ENCODE measurements around the gene SYNE2. TPM values are rescaled to one million over a fixed set of nuclear protein-coding genes. Genes with fewer than 3 reads are reported as not detected.

Gene SYNE2
- total and polyA plus RNA-seq, 4 donors = 26.9 to 208 (median 67.9) TPM

GRCh38 chr14:64221391-64222003 lies 368.7 kb downstream of the SYNE2 start:
- DNase-seq (no peak), ATAC-seq (ENCODE audit: insufficient read depth, low FRiP score) (no peak)
- WGBS, 2 donors = 60 to 68% methylated on average over 14 of the region's 14 CpGs
- Histone ChIP-seq H3K36me3 (ENCODE audit: control insufficient read depth in 4 of 4, insufficient read depth in 4 of 4, low read length in 4 of 4) (peaks cover 27 to 57% (median 38%) of the 10 kb centered on the region in 4 donors), H3K4me1 (ENCODE audit: control insufficient read depth in 5 of 5, insufficient read depth in 5 of 5, low read length in 5 of 5) (peaks cover 0 to 12% (median 8%) of the 10 kb centered on the region in 5 donors), H3K27me3 (ENCODE audit: control insufficient read depth in 3 of 3, insufficient read depth in 3 of 3, low read length in 2 of 3) (no peaks in the 10 kb centered on the region), H3K27ac (ENCODE audit: low read depth in 1 of 2, low read length in 1 of 2) (peak overlapping the region in 1 of 2 donors; percentile 70), H3K4me3 (no peak overlapping the region), H3K9me3 (ENCODE audit: control insufficient read depth in 4 of 4, insufficient read depth in 3 of 4, low read length in 3 of 4) (no peaks in the 10 kb centered on the region), H3K9ac (ENCODE audit: insufficient read depth in 1 of 2, low read length in 2 of 2) (no peak overlapping the region)
- TF ChIP-seq CTCF (IDR thresholded peaks at IDR 0.05; ENCODE audit: control extremely low read depth, extremely low read depth) = no peak

GRCh38 chr14:64225151-64225757 lies 372.4 kb downstream of the SYNE2 start:
- no peak overlapping the region for H3K27ac ChIP-seq (ENCODE audit: low read depth in 1 of 2, low read length in 1 of 2)
- WGBS, 2 donors = 85 to 86% methylated on average over 10 of the region's 10 CpGs
- H3K27me3 ChIP-seq (ENCODE audit: control insufficient read depth in 3 of 3, insufficient read depth in 3 of 3, low read length in 2 of 3) = no peaks in the 10 kb centered on the region
- H3K4me1 ChIP-seq (ENCODE audit: control insufficient read depth in 5 of 5, insufficient read depth in 5 of 5, low read length in 5 of 5) = peaks cover 0 to 3% (median 0%) of the 10 kb centered on the region in 5 donors
- DNase-seq = no peak
- no peak overlapping the region for H3K4me3 ChIP-seq
- no peak for TF ChIP-seq CTCF (IDR thresholded peaks at IDR 0.05; ENCODE audit: control extremely low read depth, extremely low read depth)
- no peak overlapping the region for H3K9ac ChIP-seq (ENCODE audit: insufficient read depth in 1 of 2, low read length in 2 of 2)
- no peak for ATAC-seq (ENCODE audit: insufficient read depth, low FRiP score)
- peaks cover 22 to 48% (median 45%) of the 10 kb centered on the region in 4 donors for H3K36me3 ChIP-seq (ENCODE audit: control insufficient read depth in 4 of 4, insufficient read depth in 4 of 4, low read length in 4 of 4)
- no peaks in the 10 kb centered on the region for H3K9me3 ChIP-seq (ENCODE audit: control insufficient read depth in 4 of 4, insufficient read depth in 3 of 4, low read length in 3 of 4)

GRCh38 chr14:64227856-64228255 lies 375.1 kb downstream of the SYNE2 start:
- DNase-seq (no peak), ATAC-seq (ENCODE audit: insufficient read depth, low FRiP score) (no peak)
- H3K27ac ChIP-seq (ENCODE audit: low read depth in 1 of 2, low read length in 1 of 2) = no peak overlapping the region
- peaks cover 10 to 46% (median 35%) of the 10 kb centered on the region in 4 donors for H3K36me3 ChIP-seq (ENCODE audit: control insufficient read depth in 4 of 4, insufficient read depth in 4 of 4, low read length in 4 of 4)
- no peak overlapping the region for H3K4me3 ChIP-seq
- H3K4me1 ChIP-seq (ENCODE audit: control insufficient read depth in 5 of 5, insufficient read depth in 5 of 5, low read length in 5 of 5) = no peaks in the 10 kb centered on the region
- no peak overlapping the region for H3K9ac ChIP-seq (ENCODE audit: insufficient read depth in 1 of 2, low read length in 2 of 2)
- no peaks in the 10 kb centered on the region for H3K27me3 ChIP-seq (ENCODE audit: control insufficient read depth in 3 of 3, insufficient read depth in 3 of 3, low read length in 2 of 3)
- H3K9me3 ChIP-seq (ENCODE audit: control insufficient read depth in 4 of 4, insufficient read depth in 3 of 4, low read length in 3 of 4) = no peaks in the 10 kb centered on the region
- 81 to 89% methylated on average over 1 of the region's 1 CpG for WGBS, 2 donors
- no peak for TF ChIP-seq CTCF (IDR thresholded peaks at IDR 0.05; ENCODE audit: control extremely low read depth, extremely low read depth)

All from lung (tissue), 12 donors.